ENCODE data around the gene HNF4A.

The HNF4A gene

DNA sequence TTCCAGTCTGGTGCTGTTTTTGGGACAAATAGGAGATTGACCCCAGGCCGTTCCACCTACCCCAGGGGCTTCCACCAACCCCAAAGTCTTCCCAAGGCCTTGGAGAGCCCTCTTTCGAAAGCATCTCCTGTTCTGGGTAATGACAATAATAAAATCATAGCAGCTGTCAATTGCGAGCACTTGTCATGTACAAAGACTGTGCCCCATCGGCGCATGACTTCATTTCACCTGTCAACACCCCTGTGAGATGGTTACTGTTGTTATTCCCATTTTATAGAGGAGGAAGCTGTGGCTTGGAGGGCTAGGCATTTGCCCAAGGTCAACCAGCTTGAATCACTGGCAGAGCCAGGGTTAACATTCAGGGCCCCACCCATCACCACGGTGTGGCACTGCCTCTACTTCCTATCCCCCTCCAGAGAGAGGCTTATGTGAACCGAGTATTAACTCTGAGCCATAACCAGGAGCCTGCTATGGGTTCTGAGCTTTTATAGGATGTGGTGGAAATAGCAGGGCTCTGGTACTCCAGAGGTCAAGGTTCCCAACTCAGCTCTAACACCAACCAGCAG, 51.2 kb downstream of the HNF4A start:
- no peak overlapping the region for H3K4me3 ChIP-seq (ENCODE audit: low read depth, low read length)
- TF ChIP-seq, protein P1, sequence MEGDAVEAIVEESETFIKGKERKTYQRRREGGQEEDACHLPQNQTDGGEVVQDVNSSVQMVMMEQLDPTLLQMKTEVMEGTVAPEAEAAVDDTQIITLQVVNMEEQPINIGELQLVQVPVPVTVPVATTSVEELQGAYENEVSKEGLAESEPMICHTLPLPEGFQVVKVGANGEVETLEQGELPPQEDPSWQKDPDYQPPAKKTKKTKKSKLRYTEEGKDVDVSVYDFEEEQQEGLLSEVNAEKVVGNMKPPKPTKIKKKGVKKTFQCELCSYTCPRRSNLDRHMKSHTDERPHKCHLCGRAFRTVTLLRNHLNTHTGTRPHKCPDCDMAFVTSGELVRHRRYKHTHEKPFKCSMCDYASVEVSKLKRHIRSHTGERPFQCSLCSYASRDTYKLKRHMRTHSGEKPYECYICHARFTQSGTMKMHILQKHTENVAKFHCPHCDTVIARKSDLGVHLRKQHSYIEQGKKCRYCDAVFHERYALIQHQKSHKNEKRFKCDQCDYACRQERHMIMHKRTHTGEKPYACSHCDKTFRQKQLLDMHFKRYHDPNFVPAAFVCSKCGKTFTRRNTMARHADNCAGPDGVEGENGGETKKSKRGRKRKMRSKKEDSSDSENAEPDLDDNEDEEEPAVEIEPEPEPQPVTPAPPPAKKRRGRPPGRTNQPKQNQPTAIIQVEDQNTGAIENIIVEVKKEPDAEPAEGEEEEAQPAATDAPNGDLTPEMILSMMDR (IDR thresholded peaks at IDR 0.05; ENCODE audit: low read depth, low read length, missing control alignments): no peak
- no peak for DNase-seq (ENCODE audit: low read depth)

DNA sequence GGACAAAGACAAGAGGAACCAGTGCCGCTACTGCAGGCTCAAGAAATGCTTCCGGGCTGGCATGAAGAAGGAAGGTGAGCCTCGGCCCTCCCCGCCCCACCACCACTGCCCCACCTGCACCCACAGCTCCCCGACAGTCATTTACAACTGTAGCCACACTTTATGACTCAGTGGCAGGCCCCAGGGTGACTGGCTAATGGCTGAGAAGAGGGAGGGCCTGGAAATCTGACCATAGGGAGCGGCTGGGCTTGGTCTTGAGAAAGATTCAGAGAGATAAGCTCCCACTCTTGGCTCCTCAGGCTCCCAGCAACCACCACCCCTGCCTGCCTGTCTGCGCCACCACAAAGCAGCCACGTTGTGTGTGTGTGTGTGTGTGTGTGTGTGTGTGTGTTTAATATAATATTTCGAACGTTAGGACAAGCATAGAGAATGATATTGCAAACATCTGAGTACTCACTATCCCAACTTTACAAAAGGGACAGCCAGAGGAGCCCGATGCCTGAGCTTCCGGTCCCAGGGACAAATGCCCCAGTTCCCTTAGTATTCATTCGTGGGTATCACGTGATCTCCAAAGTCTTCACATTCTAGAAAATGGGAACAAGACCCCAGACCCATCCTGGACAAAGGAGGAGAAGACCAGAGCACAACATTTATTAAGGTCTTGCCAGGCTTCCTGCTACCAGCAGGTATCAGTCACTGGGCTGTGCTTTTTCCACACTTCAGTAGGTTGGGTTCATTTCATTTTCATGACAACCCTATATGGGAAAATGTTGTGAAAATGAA, 52.1 kb downstream of the HNF4A start:
- no peak overlapping the region for H3K4me3 ChIP-seq (ENCODE audit: low read depth, low read length)
- no peak for DNase-seq (ENCODE audit: low read depth)
- TF ChIP-seq, protein P1 (IDR thresholded peaks at IDR 0.05; ENCODE audit: low read depth, low read length, missing control alignments): no peak

- TF ChIP-seq, protein P1 (IDR thresholded peaks at IDR 0.05; ENCODE audit: low read depth, low read length, missing control alignments): no peak
- no peak overlapping the region for H3K4me3 ChIP-seq (ENCODE audit: low read depth, low read length)
- no peak for DNase-seq (ENCODE audit: low read depth)
Observed at GRCh38 chr20:44409132-44409600, 53.7 kb downstream of the HNF4A start.

DNA sequence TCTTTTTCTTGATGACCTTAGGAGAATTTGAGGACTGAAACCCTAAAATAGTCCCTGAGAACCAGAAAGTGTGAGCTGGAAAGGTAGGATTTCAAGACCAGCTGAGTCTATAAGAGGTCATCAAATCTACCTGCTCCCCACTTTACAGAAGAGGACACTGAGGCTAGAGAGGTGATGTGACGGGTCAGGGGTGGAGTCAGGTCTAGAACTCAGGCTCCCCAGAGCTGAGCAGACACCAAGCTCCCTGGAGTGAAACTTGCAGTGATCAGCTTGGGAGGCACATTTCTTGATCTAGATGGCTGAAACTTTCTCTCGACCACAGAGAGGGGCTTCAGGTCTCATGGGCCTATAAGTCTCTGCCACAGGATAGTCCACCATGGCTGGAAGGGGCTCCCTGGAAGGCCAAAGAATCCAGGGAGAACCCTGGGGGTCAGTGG, 55.1 kb downstream of the HNF4A start:
- no peak for DNase-seq (ENCODE audit: low read depth)
- H3K4me3 ChIP-seq (ENCODE audit: low read depth, low read length): no peak overlapping the region
- TF ChIP-seq, protein P1 (IDR thresholded peaks at IDR 0.05; ENCODE audit: low read depth, low read length, missing control alignments): no peak

GRCh38 chr20:44411020-44411756, 55.7 kb downstream of the HNF4A start:
- no peak for DNase-seq (ENCODE audit: low read depth)
- TF ChIP-seq, protein P1 (IDR thresholded peaks at IDR 0.05; ENCODE audit: low read depth, low read length, missing control alignments): no peak
- H3K4me3 ChIP-seq (ENCODE audit: low read depth, low read length): no peak overlapping the region

- H3K4me3 ChIP-seq (ENCODE audit: low read depth, low read length): no peak overlapping the region
- TF ChIP-seq, protein P1 (IDR thresholded peaks at IDR 0.05; ENCODE audit: low read depth, low read length, missing control alignments): no peak
- no peak for DNase-seq (ENCODE audit: low read depth)
Observed at GRCh38 chr20:44411757-44412401, 56.4 kb downstream of the HNF4A start.
